Measurements from ENCODE around the gene TMEM196. TPM values are rescaled to one million over a fixed set of nuclear protein-coding genes. Genes with fewer than 3 reads are reported as not detected.
A peak's percentile ranks its signal among the peaks of the same experiment; 100 is the strongest.

TMEM196 gene
- total and polyA plus RNA-seq, 8 donors = 0.07 to 0.25 (median 0.09) TPM; not detected in 4

- no peaks in the 10 kb centered on the region for H3K4me1 ChIP-seq
- ATAC-seq (no peak), DNase-seq (no peak)
- no peaks in the 10 kb centered on the region for H3K9me3 ChIP-seq
- H3K27me3 ChIP-seq = no peaks in the 10 kb centered on the region
- no peaks in the 10 kb centered on the region for H3K36me3 ChIP-seq
- H3K27ac ChIP-seq = no peak overlapping the region
- intact Hi-C loops (cut with DNase I) = no loop called here
- no peak for TF ChIP-seq CTCF (IDR thresholded peaks at IDR 0.05)
- H3K4me3 ChIP-seq = no peak overlapping the region
Observed at GRCh38 chr7:19744075-19744474, 29.3 kb downstream of the TMEM196 start.

GRCh38 chr7:19728716-19729115 is 44.7 kb downstream of the TMEM196 start:
- H3K4me3 ChIP-seq = no peak overlapping the region
- no peaks in the 10 kb centered on the region for H3K4me1 ChIP-seq
- no peaks in the 10 kb centered on the region for H3K36me3 ChIP-seq
- intact Hi-C loops (cut with DNase I) = no loop called here
- H3K9me3 ChIP-seq = no peaks in the 10 kb centered on the region
- no peak for TF ChIP-seq CTCF (IDR thresholded peaks at IDR 0.05)
- H3K27ac ChIP-seq = no peak overlapping the region
- ATAC-seq (no peak), DNase-seq (no peak)
- H3K27me3 ChIP-seq = peaks cover 0 to 7% of the 10 kb centered on the region in 2 donors

- Histone ChIP-seq H3K27me3 (peaks cover 0 to 7% of the 10 kb centered on the region in 2 donors), H3K4me1 (no peaks in the 10 kb centered on the region), H3K4me3 (no peak overlapping the region), H3K27ac (no peak overlapping the region), H3K36me3 (no peaks in the 10 kb centered on the region), H3K9me3 (no peaks in the 10 kb centered on the region)
- ATAC-seq = no peak
- no peak for DNase-seq
- TF ChIP-seq CTCF (IDR thresholded peaks at IDR 0.05) = no peak
- intact Hi-C loops (cut with DNase I) = no loop called here
Observed at GRCh38 chr7:19725770-19726169, 47.6 kb downstream of the TMEM196 start.

- DNase-seq (no peak), ATAC-seq (no peak)
- no peak for TF ChIP-seq CTCF (IDR thresholded peaks at IDR 0.05)
- H3K4me1 ChIP-seq = no peaks in the 10 kb centered on the region
- H3K4me3 ChIP-seq = no peak overlapping the region
- no peaks in the 10 kb centered on the region for H3K9me3 ChIP-seq
- H3K27me3 ChIP-seq = no peaks in the 10 kb centered on the region
- no peaks in the 10 kb centered on the region for H3K36me3 ChIP-seq
- intact Hi-C loops (cut with DNase I) = no loop called here
- no peak overlapping the region for H3K27ac ChIP-seq
Observed at GRCh38 chr7:19715499-19715898, 57.9 kb downstream of the TMEM196 start.

- Histone ChIP-seq H3K9me3 (no peaks in the 10 kb centered on the region), H3K36me3 (no peaks in the 10 kb centered on the region), H3K27me3 (no peaks in the 10 kb centered on the region), H3K4me3 (no peak overlapping the region), H3K4me1 (peaks cover 0 to 5% of the 10 kb centered on the region in 2 donors), H3K27ac (no peak overlapping the region)
- DNase-seq (peak in 2 of 4 donors; percentile 18 to 45), ATAC-seq (no peak)
- intact Hi-C loops (cut with DNase I) = no loop called here
- peak; percentile 36 to 49 for TF ChIP-seq CTCF (IDR thresholded peaks at IDR 0.05)
Observed at GRCh38 chr7:19713676-19714075, 59.7 kb downstream of the TMEM196 start.
